Activated CD8-positive, alpha-beta memory T cell treated with anti-CD3 and anti-CD28 coated beads for 48 hours (primary cell): ENCODE measurements around the gene TGFBRAP1.
"Not testable (repeated sequence)": the region's sequence is repeated elsewhere in the genome, so short reads cannot be mapped to it uniquely, and the experiment has no call there.

Experiments used
- DNase-seq, 3 experiments: peaks; one replicate each; pipeline ENCODE4 v3.0.0-alpha.2; 2020; ENCODE audit warnings: low read depth in 2 of 3, low spot score in 2 of 3

Gene TGFBRAP1

DNA sequence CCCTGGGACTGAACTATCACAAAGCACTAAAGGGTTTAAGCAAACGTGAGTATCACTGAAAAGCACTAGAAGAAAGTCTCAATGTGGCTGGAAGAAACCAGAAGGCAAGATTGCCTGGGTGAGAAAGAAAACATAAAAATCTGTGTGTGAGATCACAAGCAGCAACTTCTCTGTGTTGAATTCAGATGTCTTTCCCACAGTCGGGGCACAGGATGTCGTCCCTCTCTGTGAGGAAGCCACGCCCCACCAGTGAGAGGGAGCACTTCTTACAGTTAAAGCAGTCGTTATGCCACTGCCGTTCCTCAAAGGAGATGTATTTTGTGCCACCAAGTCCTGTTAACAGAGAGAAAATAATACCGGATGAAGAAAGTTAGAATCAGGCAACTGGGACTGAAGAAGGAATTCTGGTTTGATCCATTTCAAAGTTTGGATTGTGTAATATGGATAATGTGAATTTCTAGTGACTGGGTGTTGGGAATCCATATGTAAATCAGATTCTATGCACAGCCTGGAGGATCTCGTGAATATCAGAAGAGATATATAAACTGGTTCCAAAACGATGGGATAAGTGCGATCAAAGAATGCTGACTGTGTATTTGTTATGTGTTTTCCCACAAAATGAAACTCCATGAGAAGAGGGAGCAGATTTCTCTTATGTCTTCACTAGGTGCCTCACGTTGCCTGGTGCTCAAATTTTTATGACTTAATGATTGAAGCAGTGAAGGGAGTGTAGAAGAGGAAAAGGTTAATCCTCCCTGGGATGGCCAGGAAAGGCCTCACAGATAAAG is 31.8 kb upstream of the TGFBRAP1 start:
- DNase-seq, result no peak

DNA sequence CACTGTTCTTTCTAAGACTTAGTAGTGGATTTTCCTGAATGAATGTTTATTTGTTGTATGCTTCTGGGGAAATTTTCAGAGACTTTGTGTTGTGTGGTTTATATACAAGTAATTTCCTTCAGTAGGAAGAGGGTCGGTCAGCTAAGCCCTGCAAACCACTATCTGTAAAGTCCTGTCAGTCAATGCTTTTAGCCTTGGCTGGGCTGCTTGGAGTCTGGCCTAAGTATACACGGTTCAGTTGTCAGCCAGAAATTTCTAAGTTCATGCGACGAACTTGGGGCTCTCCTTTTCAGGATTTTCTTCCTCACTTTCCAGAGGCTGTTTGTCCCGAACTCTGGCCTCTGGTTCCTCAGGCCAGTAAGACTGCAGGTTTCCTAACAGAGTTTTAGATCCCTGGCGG is 29.1 kb upstream of the TGFBRAP1 start:
- DNase-seq, result no peak

DNA sequence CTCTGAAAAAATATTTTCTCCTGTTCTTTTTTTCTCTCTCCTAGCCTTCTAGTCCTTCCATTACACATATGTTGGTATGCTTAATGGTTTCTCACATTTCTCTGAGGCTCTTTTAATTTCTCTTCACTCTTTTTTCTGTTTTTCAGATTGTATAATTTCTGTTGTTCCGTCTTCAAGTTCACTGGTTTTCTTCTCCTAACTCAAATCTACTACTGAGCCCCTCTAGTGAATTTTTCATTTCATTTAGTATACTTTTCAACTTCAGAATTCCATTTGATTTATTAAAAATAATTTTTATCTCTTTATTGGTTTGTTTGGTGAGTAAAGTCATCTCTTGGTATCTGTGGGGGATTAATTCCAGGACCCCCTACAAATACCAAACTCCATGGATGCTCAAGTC is 27.6 kb upstream of the TGFBRAP1 start:
- no peak for DNase-seq

DNA sequence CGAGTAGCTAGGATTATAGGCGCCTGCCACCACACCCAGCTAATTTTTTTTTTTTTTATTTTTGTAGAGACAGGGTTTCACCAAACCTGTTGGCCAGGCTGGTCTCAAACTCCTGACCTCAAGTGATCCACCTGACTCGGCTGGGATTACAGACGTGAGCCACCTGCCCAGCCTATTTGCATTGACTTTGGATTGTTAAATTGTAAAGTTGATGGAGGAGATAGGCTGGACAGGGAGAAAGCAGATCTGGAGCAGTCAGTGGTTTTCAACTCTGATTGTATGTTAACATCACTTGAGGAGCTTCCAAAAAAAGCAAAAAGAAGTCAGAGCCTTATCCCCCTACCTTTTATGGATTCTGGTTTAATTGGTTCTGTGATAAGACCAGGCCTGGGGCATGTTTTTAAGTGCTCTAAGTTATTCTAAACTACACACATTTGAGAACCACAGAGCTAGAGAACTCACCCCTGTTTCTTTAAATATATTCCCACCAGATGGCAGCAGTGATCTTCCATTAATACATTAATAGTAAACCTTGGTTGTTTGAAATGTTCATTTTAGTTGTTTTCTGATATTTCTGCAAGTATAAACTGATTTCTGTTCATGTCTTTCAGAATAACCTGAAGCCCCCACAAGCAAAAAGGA is 15.3 kb upstream of the TGFBRAP1 start:
- DNase-seq, result no peak

DNA sequence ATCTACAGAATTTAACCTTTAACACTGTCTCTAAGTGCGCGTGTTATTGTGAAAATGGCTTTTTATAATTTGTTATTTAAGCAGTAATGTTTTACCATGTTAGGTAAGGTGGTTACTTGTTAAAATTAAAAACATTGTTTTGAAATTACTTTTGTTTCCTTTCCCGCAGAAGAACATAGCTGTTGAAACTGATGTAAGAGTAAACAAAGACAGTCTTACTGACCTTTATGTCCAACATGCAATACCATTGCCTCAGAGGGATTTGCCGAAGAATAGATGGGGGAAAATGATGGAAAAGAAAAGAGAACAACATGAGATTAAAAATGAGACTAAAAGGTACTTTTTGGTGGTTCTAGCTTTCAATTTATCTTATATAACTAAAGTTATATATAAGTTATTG is 9.9 kb upstream of the TGFBRAP1 start:
- DNase-seq, result no peak

DNA sequence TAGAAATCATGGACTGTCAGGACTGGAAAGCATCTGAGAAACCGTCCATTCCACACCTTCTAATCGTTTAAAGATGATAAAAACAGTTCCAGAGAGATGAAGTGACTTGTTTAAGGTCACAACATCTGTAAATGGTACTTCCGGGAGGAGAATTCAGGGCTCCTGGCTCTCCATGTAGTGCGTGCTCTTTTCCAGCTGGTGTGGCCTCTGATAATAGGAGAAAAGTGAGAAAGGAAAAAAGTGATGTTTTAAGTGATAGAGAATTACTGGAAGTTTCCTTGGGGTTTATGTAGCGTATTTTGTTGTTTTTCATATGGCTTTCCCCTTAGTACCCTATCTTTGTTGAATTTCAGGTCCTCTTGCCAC is 8.5 kb upstream of the TGFBRAP1 start:
- no peak for DNase-seq

DNA sequence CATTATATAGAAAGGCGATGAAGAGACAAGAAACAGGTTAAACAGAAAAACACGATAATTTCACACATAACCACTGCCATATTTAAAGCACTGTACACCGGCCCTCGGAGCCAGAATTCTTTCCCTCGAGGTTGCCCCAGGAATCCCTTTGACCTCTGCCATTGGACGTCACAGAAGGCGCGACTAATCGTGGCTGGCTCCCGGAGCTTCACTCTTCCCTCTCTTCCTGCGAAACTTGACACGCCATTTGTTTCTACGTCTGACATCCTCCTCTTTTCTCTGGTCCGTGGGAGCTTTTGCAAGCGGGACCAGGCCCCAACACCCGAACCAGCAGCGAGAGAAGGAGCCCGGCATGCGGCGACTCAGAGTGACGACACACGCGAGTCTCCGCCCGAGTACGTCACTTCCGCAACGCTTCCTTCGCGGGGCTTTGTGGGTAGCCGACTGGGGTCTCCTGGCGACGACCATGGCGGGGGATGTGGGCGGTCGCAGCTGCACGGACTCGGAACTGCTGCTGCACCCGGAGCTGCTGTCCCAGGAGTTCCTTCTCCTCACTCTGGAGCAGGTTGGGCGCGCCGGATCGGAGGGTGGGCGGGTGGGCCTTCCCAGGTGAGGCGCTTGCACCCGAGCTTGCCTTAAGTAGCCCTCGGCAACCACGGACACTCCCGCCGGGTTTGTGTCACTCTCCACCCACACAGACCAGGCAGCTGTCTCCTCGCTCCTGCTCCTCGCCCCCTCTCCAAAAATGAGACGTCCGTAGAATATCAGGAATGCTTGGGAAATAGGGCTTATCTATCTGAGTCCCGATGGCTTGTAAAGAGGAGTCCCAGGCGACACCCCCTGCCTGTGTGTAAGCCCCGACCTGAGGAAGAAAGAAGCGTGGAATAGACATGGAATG is 7.8 kb upstream of the TGFBRAP1 start, which contains the start of gene C2orf49:
C2orf49 (plus strand) TSS at position 419 of the 898 bp plus-strand sequence; CDS start at position 467, 48 bp downstream.
- DNase-seq, result peak; percentile 71 to 84 (median 83)

DNA sequence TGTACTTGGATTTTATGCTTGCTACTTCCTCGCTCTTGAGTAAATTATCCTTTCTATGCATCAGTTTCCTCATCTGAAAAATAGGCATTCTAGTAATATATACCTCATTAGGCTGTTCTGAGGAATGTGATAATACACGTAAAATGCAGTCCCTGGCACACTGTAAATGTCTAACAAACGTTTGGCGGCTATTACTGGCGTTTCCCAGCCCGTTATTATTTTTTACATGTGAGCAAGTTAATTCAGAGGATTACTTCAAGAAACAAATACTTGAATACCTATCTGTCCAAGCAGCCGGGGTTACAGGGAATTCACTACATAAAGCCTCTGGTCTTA is 7.2 kb upstream of the TGFBRAP1 start:
- DNase-seq, result no peak

DNA sequence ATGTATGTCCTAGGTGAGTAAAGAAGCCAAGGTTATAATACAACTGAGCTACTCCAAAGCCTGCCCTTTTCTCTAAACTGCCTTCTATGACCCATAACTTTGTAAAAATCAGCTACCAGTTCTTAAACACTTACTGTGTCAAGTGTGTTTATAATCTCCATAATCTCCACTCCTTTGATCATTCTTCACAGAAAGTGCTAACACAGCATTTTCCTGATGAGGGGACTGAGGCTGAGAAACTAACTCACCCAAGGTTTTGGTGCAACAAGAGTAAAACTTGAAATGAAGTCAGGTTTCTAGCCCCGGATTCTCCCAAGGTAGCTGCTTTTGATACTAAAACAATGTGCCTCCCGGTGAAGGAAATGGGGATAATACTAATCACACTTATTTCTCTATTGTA is 5.9 kb upstream of the TGFBRAP1 start:
- DNase-seq, result no peak

DNA sequence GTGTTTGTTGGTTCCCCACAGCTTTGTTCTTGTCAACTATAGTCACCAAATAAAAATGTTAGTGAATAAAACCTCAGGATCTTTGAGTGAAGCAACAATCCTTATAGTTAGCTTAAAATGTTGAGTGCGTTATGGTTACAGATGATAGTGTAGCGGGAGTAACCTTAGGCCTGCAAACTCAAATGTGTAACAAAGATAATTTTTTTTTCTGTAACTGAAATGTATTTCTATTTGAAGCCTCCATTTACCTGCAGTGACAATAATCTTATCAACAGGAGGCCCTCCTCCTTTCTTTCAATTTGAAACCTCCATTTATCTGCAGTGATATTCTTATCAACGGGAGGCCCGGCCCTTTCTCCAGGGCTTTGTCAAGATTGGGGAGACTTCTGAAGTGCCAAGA is 4.7 kb upstream of the TGFBRAP1 start:
- no peak for DNase-seq

DNA sequence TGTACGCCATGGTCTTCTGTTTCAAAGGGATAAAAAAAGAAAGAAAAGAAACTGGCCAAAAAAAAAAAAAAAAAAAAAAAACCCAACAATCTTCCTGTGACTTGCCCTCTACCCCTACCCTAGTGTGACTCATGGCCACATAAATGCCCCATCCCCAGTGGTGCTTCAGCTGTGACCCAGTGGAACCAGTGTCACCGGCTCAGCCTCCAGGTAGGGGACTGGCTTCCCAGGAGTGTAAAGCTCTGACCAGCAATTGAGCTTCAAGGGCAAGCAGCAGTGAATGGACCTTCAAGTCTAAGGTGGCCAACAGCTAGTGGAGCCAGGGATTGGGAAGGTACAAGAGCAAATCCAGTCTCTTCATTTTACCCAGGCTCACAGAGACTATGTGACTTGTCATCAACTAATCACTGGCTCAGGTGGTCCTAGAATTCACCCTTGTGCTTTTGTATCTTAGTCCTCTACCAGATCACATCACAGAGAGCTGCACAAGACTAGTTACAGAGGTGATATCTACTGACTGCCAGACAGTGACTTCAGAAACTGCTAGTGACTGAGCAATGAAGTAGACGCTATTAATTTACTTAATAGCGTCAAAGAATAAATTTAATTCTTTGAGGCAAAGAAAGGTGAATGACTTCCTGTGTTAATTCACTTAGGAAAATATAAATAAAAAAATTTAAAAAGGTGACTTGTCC is 1.3 kb upstream of the TGFBRAP1 start:
- no peak for DNase-seq

DNA sequence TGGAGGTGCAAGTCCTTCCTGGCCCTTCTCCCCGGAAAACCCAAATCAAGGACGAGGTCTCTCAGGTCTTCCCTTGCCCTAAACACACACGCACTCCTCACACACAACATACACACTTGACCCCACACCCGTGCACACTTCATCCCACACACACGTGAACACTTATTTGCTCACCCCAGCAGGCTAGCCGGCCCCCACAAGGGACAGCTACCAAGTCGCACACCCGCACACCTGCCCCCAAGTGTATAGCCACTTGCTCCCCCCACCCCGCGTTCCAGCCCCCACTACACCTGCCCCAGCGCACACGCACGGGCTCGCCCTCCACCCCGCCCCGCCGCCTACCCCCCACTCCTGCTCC is 359 bp downstream of the TGFBRAP1 start:
- peak in 1 of 3 experiments; percentile 6 for DNase-seq

DNA sequence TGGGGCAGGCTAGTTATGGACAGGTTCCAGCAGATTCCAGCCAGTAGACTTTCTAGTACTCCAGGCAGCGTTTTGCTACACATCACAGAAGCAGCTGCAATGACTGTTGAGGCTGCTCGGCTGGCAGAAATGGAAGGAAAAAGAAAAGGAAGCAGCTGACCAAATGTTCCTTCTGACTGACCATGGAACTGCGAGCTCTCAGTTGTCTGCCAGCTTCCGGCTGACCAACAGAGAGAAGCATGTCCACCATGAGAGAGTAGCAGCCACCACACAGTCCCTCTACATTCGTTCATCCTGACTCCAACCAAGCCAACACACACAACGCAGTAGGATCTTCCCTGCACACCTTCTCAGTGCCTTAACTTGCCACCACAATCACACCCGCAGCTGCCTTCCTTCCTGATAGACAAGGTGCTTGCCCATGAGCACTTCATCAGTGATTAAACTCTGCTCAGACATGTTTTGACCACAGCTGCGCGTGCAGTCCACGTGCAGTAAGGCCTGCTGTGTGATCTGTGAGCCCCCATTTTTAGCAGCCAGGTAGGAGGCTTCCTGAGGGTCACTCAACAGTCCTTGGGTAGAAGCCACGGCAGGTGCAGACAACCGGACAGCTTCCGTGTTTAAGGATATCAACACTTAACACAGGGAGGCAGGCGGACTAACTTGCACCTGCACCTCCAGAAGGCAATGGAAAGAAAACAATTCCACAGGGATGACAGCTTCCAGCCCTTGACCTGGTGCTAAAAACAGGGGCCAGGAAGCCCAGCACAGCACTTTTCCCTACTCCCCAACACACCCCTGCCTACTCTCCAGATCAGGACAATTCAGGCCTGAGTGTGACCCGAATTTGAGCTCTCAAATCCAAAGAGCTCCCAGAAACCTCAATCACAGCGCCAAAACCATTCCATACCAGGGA is 996 bp downstream of the TGFBRAP1 start:
- DNase-seq, result peak in 2 of 3 experiments; percentile 5 to 6

DNA sequence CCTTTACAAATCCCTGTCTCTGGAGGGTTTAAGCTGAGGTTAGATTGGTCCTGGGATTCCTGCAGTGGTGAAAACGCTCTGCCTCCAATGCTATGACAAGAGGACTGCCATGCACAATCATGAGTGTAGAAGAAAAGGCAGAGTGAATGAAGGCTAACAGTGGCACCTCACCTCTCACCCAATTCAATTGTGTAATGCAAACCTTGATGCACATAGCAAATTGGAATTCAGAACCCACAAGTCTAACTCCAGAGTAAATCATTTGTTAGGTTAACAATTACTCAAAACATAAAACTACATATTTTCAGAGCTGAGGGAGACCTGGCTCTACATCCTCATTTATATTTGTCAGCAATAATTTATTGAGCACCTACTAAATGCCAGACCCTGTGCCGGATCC is 1.8 kb downstream of the TGFBRAP1 start:
- DNase-seq, result no peak

DNA sequence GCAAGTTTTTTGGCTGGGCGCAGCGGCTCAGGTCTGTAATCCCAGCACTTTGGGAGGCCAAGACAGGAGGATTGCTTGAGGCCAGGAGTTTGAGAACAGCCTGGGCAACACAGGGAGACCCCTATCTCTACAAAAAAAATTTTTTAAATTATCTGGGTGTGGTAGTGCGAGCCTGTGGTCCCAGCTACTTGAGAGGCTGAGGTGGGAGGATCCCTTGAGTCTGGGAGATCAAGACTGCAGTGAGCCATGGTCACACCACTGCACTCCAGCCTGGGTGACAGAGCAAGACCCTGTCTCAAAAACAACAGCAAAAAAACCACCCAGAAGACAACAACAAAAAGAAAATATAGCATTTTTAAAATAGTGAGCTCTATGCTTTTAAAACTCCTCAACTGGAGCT is 2.3 kb downstream of the TGFBRAP1 start:
- DNase-seq, result not testable (repeated sequence)

DNA sequence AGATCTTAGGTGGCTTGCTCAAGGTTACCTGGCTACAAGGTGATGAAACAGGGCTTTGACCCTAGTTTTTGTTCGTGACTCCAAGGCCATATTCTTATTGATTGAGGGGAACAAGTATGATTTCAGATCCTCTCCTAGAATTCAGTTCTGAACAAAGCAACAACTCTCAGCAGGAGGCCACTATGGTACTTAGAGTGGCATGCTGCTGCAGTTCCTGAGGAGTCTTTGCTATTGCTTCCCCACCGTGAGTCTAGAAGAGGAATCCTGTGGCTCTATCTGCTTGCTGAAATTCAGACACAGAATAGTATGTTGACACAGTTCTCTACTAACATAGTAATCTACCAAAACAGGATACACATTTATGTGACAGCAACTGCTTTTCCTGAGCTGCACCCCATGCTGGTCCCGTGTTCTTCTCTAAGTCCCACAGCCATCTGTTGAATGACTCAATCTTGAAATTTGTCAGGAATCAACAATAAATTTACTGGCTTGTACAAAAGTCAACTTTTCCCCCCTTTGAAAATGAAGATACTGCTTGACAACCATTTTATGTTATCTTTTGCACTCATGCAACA is 4.1 kb downstream of the TGFBRAP1 start:
- no peak for DNase-seq

DNA sequence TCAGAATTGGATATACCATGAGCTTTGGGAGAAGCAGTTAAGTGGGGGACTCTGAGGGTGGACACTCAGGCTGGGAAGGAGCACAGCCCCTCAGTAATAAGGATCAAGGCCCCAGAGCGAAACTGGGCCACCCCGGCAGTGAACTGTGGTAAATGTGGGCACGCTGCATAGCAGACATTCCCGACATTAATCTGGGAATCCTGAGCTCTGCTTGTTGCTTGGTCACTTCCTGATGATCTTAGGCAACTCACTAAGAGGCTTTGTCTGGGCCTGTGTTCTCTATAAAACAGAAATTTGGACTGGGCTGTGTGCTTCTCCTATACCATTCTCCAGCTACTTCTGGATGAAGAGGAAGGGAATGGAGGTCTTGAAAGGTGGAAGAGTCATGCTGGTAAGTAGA is 4.8 kb downstream of the TGFBRAP1 start:
- DNase-seq, result no peak

DNA sequence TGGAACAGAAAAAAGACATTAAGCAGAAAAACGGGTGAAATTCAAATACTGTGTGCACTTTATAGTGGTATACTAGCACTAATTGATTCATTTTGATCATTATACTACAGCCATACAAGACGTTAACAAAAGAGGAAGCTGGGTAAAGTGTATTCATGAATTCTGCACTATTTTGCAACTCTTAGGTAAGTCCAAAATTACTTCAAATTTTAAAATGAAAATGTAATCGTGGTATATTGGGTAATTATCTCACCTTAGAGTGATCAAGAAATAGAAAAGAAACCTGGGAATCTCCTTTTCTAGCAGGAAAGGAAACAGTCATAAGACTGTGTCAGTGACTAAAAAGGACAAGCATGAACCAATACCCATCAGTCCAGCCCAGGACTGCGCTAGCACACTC is 5.4 kb downstream of the TGFBRAP1 start:
- DNase-seq, result no peak

DNA sequence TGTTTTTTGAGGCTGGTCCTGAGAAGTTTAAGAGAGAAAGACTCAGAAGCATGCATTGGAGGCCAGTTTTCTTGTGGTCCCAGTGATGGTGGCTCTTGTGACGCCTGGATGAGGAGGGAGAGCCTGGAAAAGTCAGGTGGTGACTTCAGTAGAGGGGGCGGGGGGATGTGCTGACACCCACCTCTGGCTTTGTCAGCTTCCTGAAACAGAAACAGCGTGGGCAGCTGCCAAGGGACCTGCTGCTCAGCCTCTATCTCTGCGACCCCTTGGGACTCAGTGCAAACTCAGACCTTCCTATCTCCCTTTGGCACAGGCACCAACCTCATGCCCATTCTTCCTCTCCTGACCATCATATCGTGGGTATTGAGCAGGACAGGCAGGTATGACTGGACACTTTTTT is 6.4 kb downstream of the TGFBRAP1 start:
- DNase-seq, result no peak
